Measurements from ENCODE around the gene ADGRF1.

DNA sequence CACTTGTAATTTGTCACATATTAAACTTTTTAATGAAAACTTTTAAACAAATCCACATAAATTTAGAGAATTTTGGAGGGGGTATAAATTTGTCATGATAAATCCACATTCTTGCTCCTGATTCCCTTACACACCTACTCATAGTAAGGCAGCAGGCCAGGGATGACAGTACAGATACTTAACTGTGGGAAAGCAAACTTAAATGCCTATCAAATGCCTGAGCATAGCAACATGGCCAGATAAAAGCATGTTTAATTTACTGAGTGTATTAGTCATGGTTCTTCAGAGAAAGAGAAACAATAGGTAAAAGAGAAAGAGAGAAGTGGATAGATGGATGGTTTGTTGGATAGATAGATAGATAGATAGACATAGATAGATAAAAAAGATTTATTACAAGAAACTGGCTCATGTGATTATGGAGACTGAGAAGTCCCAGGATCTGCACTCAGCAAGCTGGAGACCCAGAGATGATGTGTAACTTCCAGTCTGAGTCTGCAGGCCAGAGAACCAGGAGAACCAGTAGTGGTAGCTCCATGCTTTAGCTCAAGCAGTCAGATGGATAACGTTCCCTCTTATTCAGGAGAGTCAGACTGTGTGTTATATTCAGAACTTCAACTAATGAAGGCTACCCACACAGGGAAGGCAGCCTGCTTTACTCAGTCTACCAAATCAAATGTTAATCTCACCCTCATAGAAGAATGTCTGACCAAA lies 15.9 kb upstream of the ADGRF1 start:
- TF ChIP-seq RFX5 (IDR thresholded peaks at IDR 0.05) (no peak), POLR2A (IDR thresholded peaks at IDR 0.05; ENCODE audit: low read length) (no peak), KDM5A (IDR thresholded peaks at IDR 0.05) (no peak), HOXA7 (CRISPR knock-in tag; IDR thresholded peaks at IDR 0.05) (no peak), CHD4 (IDR thresholded peaks at IDR 0.05; ENCODE audit: borderline replicate concordance) (no peak), ESRRA (IDR thresholded peaks at IDR 0.05; ENCODE audit: borderline replicate concordance, low read length) (no peak)
- TF ChIP-seq, protein P1, sequence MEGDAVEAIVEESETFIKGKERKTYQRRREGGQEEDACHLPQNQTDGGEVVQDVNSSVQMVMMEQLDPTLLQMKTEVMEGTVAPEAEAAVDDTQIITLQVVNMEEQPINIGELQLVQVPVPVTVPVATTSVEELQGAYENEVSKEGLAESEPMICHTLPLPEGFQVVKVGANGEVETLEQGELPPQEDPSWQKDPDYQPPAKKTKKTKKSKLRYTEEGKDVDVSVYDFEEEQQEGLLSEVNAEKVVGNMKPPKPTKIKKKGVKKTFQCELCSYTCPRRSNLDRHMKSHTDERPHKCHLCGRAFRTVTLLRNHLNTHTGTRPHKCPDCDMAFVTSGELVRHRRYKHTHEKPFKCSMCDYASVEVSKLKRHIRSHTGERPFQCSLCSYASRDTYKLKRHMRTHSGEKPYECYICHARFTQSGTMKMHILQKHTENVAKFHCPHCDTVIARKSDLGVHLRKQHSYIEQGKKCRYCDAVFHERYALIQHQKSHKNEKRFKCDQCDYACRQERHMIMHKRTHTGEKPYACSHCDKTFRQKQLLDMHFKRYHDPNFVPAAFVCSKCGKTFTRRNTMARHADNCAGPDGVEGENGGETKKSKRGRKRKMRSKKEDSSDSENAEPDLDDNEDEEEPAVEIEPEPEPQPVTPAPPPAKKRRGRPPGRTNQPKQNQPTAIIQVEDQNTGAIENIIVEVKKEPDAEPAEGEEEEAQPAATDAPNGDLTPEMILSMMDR (IDR thresholded peaks at IDR 0.05), result no peak
- TF ChIP-seq, protein P2, sequence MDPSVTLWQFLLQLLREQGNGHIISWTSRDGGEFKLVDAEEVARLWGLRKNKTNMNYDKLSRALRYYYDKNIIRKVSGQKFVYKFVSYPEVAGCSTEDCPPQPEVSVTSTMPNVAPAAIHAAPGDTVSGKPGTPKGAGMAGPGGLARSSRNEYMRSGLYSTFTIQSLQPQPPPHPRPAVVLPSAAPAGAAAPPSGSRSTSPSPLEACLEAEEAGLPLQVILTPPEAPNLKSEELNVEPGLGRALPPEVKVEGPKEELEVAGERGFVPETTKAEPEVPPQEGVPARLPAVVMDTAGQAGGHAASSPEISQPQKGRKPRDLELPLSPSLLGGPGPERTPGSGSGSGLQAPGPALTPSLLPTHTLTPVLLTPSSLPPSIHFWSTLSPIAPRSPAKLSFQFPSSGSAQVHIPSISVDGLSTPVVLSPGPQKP (IDR thresholded peaks at IDR 0.05; ENCODE audit: low read depth, low read length), result no peak
- TF ChIP-seq, protein P3, sequence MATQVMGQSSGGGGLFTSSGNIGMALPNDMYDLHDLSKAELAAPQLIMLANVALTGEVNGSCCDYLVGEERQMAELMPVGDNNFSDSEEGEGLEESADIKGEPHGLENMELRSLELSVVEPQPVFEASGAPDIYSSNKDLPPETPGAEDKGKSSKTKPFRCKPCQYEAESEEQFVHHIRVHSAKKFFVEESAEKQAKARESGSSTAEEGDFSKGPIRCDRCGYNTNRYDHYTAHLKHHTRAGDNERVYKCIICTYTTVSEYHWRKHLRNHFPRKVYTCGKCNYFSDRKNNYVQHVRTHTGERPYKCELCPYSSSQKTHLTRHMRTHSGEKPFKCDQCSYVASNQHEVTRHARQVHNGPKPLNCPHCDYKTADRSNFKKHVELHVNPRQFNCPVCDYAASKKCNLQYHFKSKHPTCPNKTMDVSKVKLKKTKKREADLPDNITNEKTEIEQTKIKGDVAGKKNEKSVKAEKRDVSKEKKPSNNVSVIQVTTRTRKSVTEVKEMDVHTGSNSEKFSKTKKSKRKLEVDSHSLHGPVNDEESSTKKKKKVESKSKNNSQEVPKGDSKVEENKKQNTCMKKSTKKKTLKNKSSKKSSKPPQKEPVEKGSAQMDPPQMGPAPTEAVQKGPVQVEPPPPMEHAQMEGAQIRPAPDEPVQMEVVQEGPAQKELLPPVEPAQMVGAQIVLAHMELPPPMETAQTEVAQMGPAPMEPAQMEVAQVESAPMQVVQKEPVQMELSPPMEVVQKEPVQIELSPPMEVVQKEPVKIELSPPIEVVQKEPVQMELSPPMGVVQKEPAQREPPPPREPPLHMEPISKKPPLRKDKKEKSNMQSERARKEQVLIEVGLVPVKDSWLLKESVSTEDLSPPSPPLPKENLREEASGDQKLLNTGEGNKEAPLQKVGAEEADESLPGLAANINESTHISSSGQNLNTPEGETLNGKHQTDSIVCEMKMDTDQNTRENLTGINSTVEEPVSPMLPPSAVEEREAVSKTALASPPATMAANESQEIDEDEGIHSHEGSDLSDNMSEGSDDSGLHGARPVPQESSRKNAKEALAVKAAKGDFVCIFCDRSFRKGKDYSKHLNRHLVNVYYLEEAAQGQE (IDR thresholded peaks at IDR 0.05), result no peak

Measured in A549 (cell line).